H9 (cell line): ENCODE measurements around the gene PCSK9. TPM values are rescaled to one million over a fixed set of nuclear protein-coding genes. Genes with fewer than 3 reads are reported as not detected.

Source experiments
- DNase-seq: peaks from one replicate; pipeline ENCODE4 v3.0.0-alpha.2; 2017
- H2AFZ ChIP-seq: one replicate; pipeline ENCODE4 v1.6.1; 2013; ENCODE audit warnings: mild to moderate bottlenecking, low read length, control low read depth, moderate library complexity
- H2AK5ac ChIP-seq: 2 replicates; pipeline ENCODE4 v1.6.1; 2013; ENCODE audit warnings: low read length, control low read depth, mixed read lengths; ENCODE audit not compliant: insufficient read length
- H2BK120ac ChIP-seq: one replicate; pipeline ENCODE4 v1.6.1; 2013; ENCODE audit warnings: low read depth, mild to moderate bottlenecking, low read length, control low read depth, inconsistent platforms; ENCODE audit not compliant: poor library complexity, severe bottlenecking
- H2BK12ac ChIP-seq: 2 replicates; pipeline ENCODE4 v1.6.1; 2013; ENCODE audit warnings: low read length, control low read depth, mixed read lengths, low read depth; ENCODE audit not compliant: insufficient read length
- H2BK15ac ChIP-seq: 2 replicates; pipeline ENCODE4 v1.6.1; 2013; ENCODE audit warnings: low read depth, low read length, control low read depth
- H2BK20ac ChIP-seq: one replicate; pipeline ENCODE4 v1.6.1; 2013; ENCODE audit warnings: low read depth, mild to moderate bottlenecking, low read length, control low read depth, inconsistent platforms; ENCODE audit not compliant: poor library complexity, severe bottlenecking
- H2BK5ac ChIP-seq: 2 replicates; pipeline ENCODE4 v1.6.1; 2013; ENCODE audit warnings: low read length, control low read depth, mixed read lengths; ENCODE audit not compliant: insufficient read length
- H3K14ac ChIP-seq: 2 replicates; pipeline ENCODE4 v1.6.1; 2013; ENCODE audit warnings: low read length, control low read depth; ENCODE audit not compliant: insufficient read depth
- H3K18ac ChIP-seq: 2 replicates; pipeline ENCODE4 v1.6.1; 2013; ENCODE audit warnings: low read depth, mild to moderate bottlenecking, mixed read lengths, low read length, control low read depth; ENCODE audit not compliant: insufficient read length
- H3K23ac ChIP-seq: 2 replicates; pipeline ENCODE4 v1.6.1; 2013; ENCODE audit warnings: low read length, control low read depth, mixed read lengths, low read depth; ENCODE audit not compliant: insufficient read length
- H3K23me2 ChIP-seq: 2 replicates; pipeline ENCODE4 v1.6.1; 2013; ENCODE audit warnings: low read depth, mild to moderate bottlenecking, mixed read lengths, low read length, control low read depth; ENCODE audit not compliant: insufficient read length, poor library complexity, severe bottlenecking
- H3K27ac ChIP-seq: 2 replicates; pipeline ENCODE4 v1.5.1; 2013; ENCODE audit warnings: low read length, control low read depth, mixed read lengths, low read depth; ENCODE audit not compliant: insufficient read length
- H3K27me3 ChIP-seq: 2 replicates; pipeline ENCODE4 v1.6.1; 2013; ENCODE audit warnings: low read length, control low read depth, inconsistent platforms; ENCODE audit not compliant: insufficient read depth
- H3K4ac ChIP-seq: 2 replicates; pipeline ENCODE4 v1.6.1; 2013; ENCODE audit warnings: low read depth, mild to moderate bottlenecking, control low read depth, inconsistent platforms, low read length, moderate library complexity
- H3K4me1 ChIP-seq: 2 replicates; pipeline ENCODE4 v1.6.1; 2013; ENCODE audit warnings: low read length, control low read depth, inconsistent platforms; ENCODE audit not compliant: insufficient read depth
- H3K4me2 ChIP-seq: 2 replicates; pipeline ENCODE4 v1.6.1; 2013; ENCODE audit warnings: low read length, control low read depth, mixed read lengths; ENCODE audit not compliant: insufficient read length, insufficient read depth
- H3K56ac ChIP-seq: 2 replicates; pipeline ENCODE4 v1.6.1; 2013; ENCODE audit warnings: low read depth, mild to moderate bottlenecking, mixed read lengths, low read length, control low read depth; ENCODE audit not compliant: insufficient read length
- H3K79me1 ChIP-seq: 2 replicates; pipeline ENCODE4 v1.6.1; 2013; ENCODE audit warnings: low read depth, mild to moderate bottlenecking, moderate library complexity, low read length, control low read depth, inconsistent platforms; ENCODE audit not compliant: insufficient read depth, poor library complexity, severe bottlenecking
- H3K79me2 ChIP-seq: 2 replicates; pipeline ENCODE4 v1.6.1; 2013; ENCODE audit warnings: low read length, control low read depth, inconsistent platforms; ENCODE audit not compliant: insufficient read depth
- H3K9ac ChIP-seq: 2 replicates; pipeline ENCODE4 v1.6.1; 2013; ENCODE audit warnings: low read length, control low read depth, mixed read lengths; ENCODE audit not compliant: insufficient read length; ENCODE audit errors: extremely low read depth
- H3K9me3 ChIP-seq: one replicate; pipeline ENCODE4 v1.6.1; 2013; ENCODE audit warnings: low read depth, low read length, inconsistent platforms; ENCODE audit not compliant: control insufficient read depth
- H3T11ph ChIP-seq: one replicate; pipeline ENCODE4 v1.6.1; 2013; ENCODE audit warnings: mild to moderate bottlenecking, low read length, control low read depth, inconsistent platforms
- H4K20me1 ChIP-seq: one replicate; pipeline ENCODE4 v1.6.1; 2013; ENCODE audit not compliant: control insufficient read depth, insufficient read length, insufficient read depth
- H4K5ac ChIP-seq: 2 replicates; pipeline ENCODE4 v1.6.1; 2013; ENCODE audit warnings: low read depth, mild to moderate bottlenecking, mixed read lengths, low read length, control low read depth; ENCODE audit not compliant: insufficient read length
- H4K8ac ChIP-seq: replicated peaks from 2 replicates; pipeline ENCODE4 v1.6.1; 2013; ENCODE audit warnings: low read length, control low read depth, mixed read lengths, low read depth; ENCODE audit not compliant: insufficient read length
- H4K91ac ChIP-seq: 2 replicates; pipeline ENCODE4 v1.6.1; 2013; ENCODE audit warnings: low read depth, mild to moderate bottlenecking, moderate library complexity, mixed read lengths, low read length, control low read depth; ENCODE audit not compliant: insufficient read length
- H3K27ac Mint-ChIP-seq, 3 experiments: 2 replicates in 2 of 3; 3 replicates in 1 of 3; pipeline ENCODE4 v1.8.0; 2020 to 2021; ENCODE audit warnings: mixed read lengths in 3 of 3, mild to moderate bottlenecking in 1 of 3, moderate library complexity in 1 of 3
- H3K27me3 Mint-ChIP-seq: 2 replicates; pipeline ENCODE4 v1.8.0; 2021; ENCODE audit warnings: low read depth, mild to moderate bottlenecking, moderate library complexity, mixed read lengths
- H3K36me3 Mint-ChIP-seq, 3 experiments: 2 replicates in 2 of 3; 3 replicates in 1 of 3; pipeline ENCODE4 v1.8.0; 2020 to 2021; ENCODE audit warnings: low read depth in 3 of 3, mixed read lengths in 3 of 3; ENCODE audit not compliant: insufficient read depth in 1 of 3
- H3K4me1 Mint-ChIP-seq, 2 experiments: 2 replicates each; pipeline ENCODE4 v1.8.0; 2020; ENCODE audit warnings: mixed read lengths in 2 of 2
- H3K4me3 Mint-ChIP-seq, 2 experiments: 2 replicates in 1 of 2; 3 replicates in 1 of 2; pipeline ENCODE4 v1.8.0; 2020 to 2021; ENCODE audit warnings: mild to moderate bottlenecking in 2 of 2, mixed read lengths in 2 of 2, moderate library complexity in 1 of 2
- H3K9me3 Mint-ChIP-seq, 2 experiments: 2 replicates in 1 of 2; 3 replicates in 1 of 2; pipeline ENCODE4 v1.8.0; 2020; ENCODE audit warnings: mild to moderate bottlenecking in 2 of 2, mixed read lengths in 2 of 2, moderate library complexity in 1 of 2
- WGBS: extraction: QIAGEN DNeasy Blood & Tissue Kit; methylation state at CpG from one replicate; pipeline ENCODE4 v1.1.7; 2013; ENCODE audit warnings: missing lambda C conversion rate, low lambda C conversion rate, mixed read lengths; ENCODE audit not compliant: insufficient read length; ENCODE audit errors: extremely low coverage; 5-methylcytosine and 5-hydroxymethylcytosine counted together
- total RNA-seq: library from RNA; stranded (reverse); gene quantifications from 2 replicates; pipeline ENCODE4 v1.2.1, GENCODE V29; 2021
- TF ChIP-seq, protein P1 (sequence below): fragments of 200-600 bp; sonication (generic); conservative IDR thresholded peaks from 3 replicates; pipeline ENCODE4 v1.8.0; 2021; ENCODE audit warnings: antibody characterized with exemption, mild to moderate bottlenecking

Gene PCSK9
- total RNA-seq, 1 experiment from 2014 or later: 75.1 TPM

DNA sequence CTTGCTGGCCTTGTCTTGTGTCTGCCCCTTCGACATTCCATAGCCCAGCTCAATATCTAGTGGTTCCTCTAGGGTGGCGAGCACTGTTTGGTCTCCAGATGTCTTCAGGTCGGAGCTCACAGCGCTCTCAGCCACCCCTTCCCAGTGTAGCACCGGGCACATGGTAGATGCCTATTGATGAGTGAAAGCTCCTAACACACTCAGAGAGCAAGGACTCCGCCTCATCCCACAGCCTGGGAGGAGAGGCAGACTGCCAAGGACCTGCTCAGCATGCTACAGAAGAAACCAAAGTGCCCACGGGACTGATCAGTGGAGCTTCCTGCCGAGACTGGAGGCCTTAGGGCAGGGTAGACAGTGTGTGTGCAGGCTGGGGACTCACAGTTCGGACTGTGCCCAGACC is 10.9 kb downstream of the PCSK9 start:
- no peak for DNase-seq
- H3T11ph ChIP-seq: no peak overlapping the region
- H3K56ac ChIP-seq: no peak overlapping the region
- no peak overlapping the region for H2BK15ac ChIP-seq
- H2AK5ac ChIP-seq: no peak overlapping the region
- H3K23ac ChIP-seq: no peak overlapping the region
- no peak overlapping the region for H2BK120ac ChIP-seq
- Mint-ChIP-seq H3K4me3 (no peak overlapping the region), H3K9me3 (no peaks in the 10 kb centered on the region), H3K27me3 (no peaks in the 10 kb centered on the region), H3K36me3 (peaks cover 8 to 46% (median 17%) of the 10 kb centered on the region in 3 experiments; a peak in 6 of 7 replicates), H3K27ac (no peak overlapping the region), H3K4me1 (peaks cover 0 to 2% of the 10 kb centered on the region in 2 experiments; a peak in 1 of 4 replicates)
- H3K4me1 ChIP-seq: no peaks in the 10 kb centered on the region
- no peak overlapping the region for H3K9ac ChIP-seq
- no peak overlapping the region for H2AFZ ChIP-seq
- no peak overlapping the region for H4K8ac ChIP-seq
- H4K5ac ChIP-seq: no peak overlapping the region
- H4K91ac ChIP-seq: no peak overlapping the region
- TF ChIP-seq, protein P1, sequence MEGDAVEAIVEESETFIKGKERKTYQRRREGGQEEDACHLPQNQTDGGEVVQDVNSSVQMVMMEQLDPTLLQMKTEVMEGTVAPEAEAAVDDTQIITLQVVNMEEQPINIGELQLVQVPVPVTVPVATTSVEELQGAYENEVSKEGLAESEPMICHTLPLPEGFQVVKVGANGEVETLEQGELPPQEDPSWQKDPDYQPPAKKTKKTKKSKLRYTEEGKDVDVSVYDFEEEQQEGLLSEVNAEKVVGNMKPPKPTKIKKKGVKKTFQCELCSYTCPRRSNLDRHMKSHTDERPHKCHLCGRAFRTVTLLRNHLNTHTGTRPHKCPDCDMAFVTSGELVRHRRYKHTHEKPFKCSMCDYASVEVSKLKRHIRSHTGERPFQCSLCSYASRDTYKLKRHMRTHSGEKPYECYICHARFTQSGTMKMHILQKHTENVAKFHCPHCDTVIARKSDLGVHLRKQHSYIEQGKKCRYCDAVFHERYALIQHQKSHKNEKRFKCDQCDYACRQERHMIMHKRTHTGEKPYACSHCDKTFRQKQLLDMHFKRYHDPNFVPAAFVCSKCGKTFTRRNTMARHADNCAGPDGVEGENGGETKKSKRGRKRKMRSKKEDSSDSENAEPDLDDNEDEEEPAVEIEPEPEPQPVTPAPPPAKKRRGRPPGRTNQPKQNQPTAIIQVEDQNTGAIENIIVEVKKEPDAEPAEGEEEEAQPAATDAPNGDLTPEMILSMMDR: no peak
- H3K18ac ChIP-seq: no peak overlapping the region
- H2BK5ac ChIP-seq: no peak overlapping the region
- H3K4me2 ChIP-seq: no peak overlapping the region
- no peak overlapping the region for H3K27ac ChIP-seq
- H3K4ac ChIP-seq: no peak overlapping the region
- no peak overlapping the region for H2BK20ac ChIP-seq
- peaks cover 4% of the 10 kb centered on the region for H4K20me1 ChIP-seq
- no peaks in the 10 kb centered on the region for H3K23me2 ChIP-seq
- no CpG with 5 or more reads among the region's 9 CpGs for WGBS
- H3K9me3 ChIP-seq: no peaks in the 10 kb centered on the region
- no peaks in the 10 kb centered on the region for H3K27me3 ChIP-seq
- H2BK12ac ChIP-seq: no peak overlapping the region
- H3K14ac ChIP-seq: no peak overlapping the region
- H3K79me2 ChIP-seq: no peaks in the 10 kb centered on the region
- no peaks in the 10 kb centered on the region for H3K79me1 ChIP-seq
